ENCODE data around the gene COL6A5.
"Not testable (repeated sequence)": the region's sequence is repeated elsewhere in the genome, so short reads cannot be mapped to it uniquely, and the experiment has no call there.

COL6A5 gene

GRCh38 chr3:130408253-130408652, 62.8 kb downstream of the COL6A5 start:
- not testable (repeated sequence) for H3K9ac ChIP-seq (ENCODE audit: low read depth, low read length); H3K36me3 ChIP-seq (ENCODE audit: insufficient read depth, low read length); H3K4me1 ChIP-seq (ENCODE audit: insufficient read depth, low read length)
- H3K9me3 ChIP-seq (ENCODE audit: control insufficient read depth, insufficient read depth, low read length), result peaks cover 18% of the 10 kb centered on the region

GRCh38 chr3:130411320-130411719, 65.8 kb downstream of the COL6A5 start:
- Histone ChIP-seq H3K4me1 (ENCODE audit: insufficient read depth, low read length) (no peaks in the 10 kb centered on the region), H3K9me3 (ENCODE audit: control insufficient read depth, insufficient read depth, low read length) (peaks cover 18% of the 10 kb centered on the region), H3K9ac (ENCODE audit: low read depth, low read length) (no peak overlapping the region), H3K36me3 (ENCODE audit: insufficient read depth, low read length) (no peaks in the 10 kb centered on the region)

- Histone ChIP-seq H3K36me3 (ENCODE audit: insufficient read depth, low read length) (no peaks in the 10 kb centered on the region), H3K4me1 (ENCODE audit: insufficient read depth, low read length) (no peaks in the 10 kb centered on the region), H3K9ac (ENCODE audit: low read depth, low read length) (no peak overlapping the region), H3K9me3 (ENCODE audit: control insufficient read depth, insufficient read depth, low read length) (peaks cover 14% of the 10 kb centered on the region)
Measured at GRCh38 chr3:130412991-130413560, 67.6 kb downstream of the COL6A5 start.

- Histone ChIP-seq H3K4me1 (ENCODE audit: insufficient read depth, low read length) (no peaks in the 10 kb centered on the region), H3K9ac (ENCODE audit: low read depth, low read length) (no peak overlapping the region), H3K9me3 (ENCODE audit: control insufficient read depth, insufficient read depth, low read length) (peaks cover 2% of the 10 kb centered on the region), H3K36me3 (ENCODE audit: insufficient read depth, low read length) (no peaks in the 10 kb centered on the region)
Measured at GRCh38 chr3:130414457-130414856, 69.0 kb downstream of the COL6A5 start.

GRCh38 chr3:130420466-130420865, 75.0 kb downstream of the COL6A5 start:
- Histone ChIP-seq H3K4me1 (ENCODE audit: insufficient read depth, low read length) (no peaks in the 10 kb centered on the region), H3K9ac (ENCODE audit: low read depth, low read length) (no peak overlapping the region), H3K9me3 (ENCODE audit: control insufficient read depth, insufficient read depth, low read length) (no peaks in the 10 kb centered on the region; the same call in 1 of the 2 replicates), H3K36me3 (ENCODE audit: insufficient read depth, low read length) (no peaks in the 10 kb centered on the region)

- no peak overlapping the region for H3K9ac ChIP-seq (ENCODE audit: low read depth, low read length)
- no peaks in the 10 kb centered on the region for H3K36me3 ChIP-seq (ENCODE audit: insufficient read depth, low read length)
- no peaks in the 10 kb centered on the region for H3K4me1 ChIP-seq (ENCODE audit: insufficient read depth, low read length)
Measured at GRCh38 chr3:130423064-130423463, 77.6 kb downstream of the COL6A5 start.

GRCh38 chr3:130424837-130425236, 79.4 kb downstream of the COL6A5 start:
- Histone ChIP-seq H3K36me3 (ENCODE audit: insufficient read depth, low read length) (no peaks in the 10 kb centered on the region), H3K9me3 (ENCODE audit: control insufficient read depth, insufficient read depth, low read length) (no peaks in the 10 kb centered on the region), H3K4me1 (ENCODE audit: insufficient read depth, low read length) (no peaks in the 10 kb centered on the region), H3K9ac (ENCODE audit: low read depth, low read length) (no peak overlapping the region)

More at GRCh38 chr3:130423064-130423463, 77.6 kb downstream of the COL6A5 start:
- H3K9me3 ChIP-seq (ENCODE audit: control insufficient read depth, insufficient read depth, low read length), result no peaks in the 10 kb centered on the region; the same call in 1 of the 2 replicates

- no peak overlapping the region for H3K9ac ChIP-seq (ENCODE audit: low read depth, low read length)
- H3K36me3 ChIP-seq (ENCODE audit: insufficient read depth, low read length), result no peaks in the 10 kb centered on the region
- H3K9me3 ChIP-seq (ENCODE audit: control insufficient read depth, insufficient read depth, low read length), result no peaks in the 10 kb centered on the region
- H3K4me1 ChIP-seq (ENCODE audit: insufficient read depth, low read length), result no peaks in the 10 kb centered on the region
Measured at GRCh38 chr3:130425484-130425883, 80.0 kb downstream of the COL6A5 start.

- H3K9ac ChIP-seq (ENCODE audit: low read depth, low read length), result no peak overlapping the region
- H3K9me3 ChIP-seq (ENCODE audit: control insufficient read depth, insufficient read depth, low read length), result no peaks in the 10 kb centered on the region
- no peaks in the 10 kb centered on the region for H3K36me3 ChIP-seq (ENCODE audit: insufficient read depth, low read length)
- H3K4me1 ChIP-seq (ENCODE audit: insufficient read depth, low read length), result no peaks in the 10 kb centered on the region
Measured at GRCh38 chr3:130426206-130426605, 80.7 kb downstream of the COL6A5 start.

- no peaks in the 10 kb centered on the region for H3K36me3 ChIP-seq (ENCODE audit: insufficient read depth, low read length)
- no peak overlapping the region for H3K9ac ChIP-seq (ENCODE audit: low read depth, low read length)
- H3K4me1 ChIP-seq (ENCODE audit: insufficient read depth, low read length), result no peaks in the 10 kb centered on the region
- no peaks in the 10 kb centered on the region for H3K9me3 ChIP-seq (ENCODE audit: control insufficient read depth, insufficient read depth, low read length)
Measured at GRCh38 chr3:130428871-130429712, 83.6 kb downstream of the COL6A5 start.

- no peak overlapping the region for H3K9ac ChIP-seq (ENCODE audit: low read depth, low read length)
- H3K9me3 ChIP-seq (ENCODE audit: control insufficient read depth, insufficient read depth, low read length), result no peaks in the 10 kb centered on the region
- no peaks in the 10 kb centered on the region for H3K4me1 ChIP-seq (ENCODE audit: insufficient read depth, low read length)
- no peaks in the 10 kb centered on the region for H3K36me3 ChIP-seq (ENCODE audit: insufficient read depth, low read length)
Measured at GRCh38 chr3:130429713-130430023, 84.2 kb downstream of the COL6A5 start.

- H3K9me3 ChIP-seq (ENCODE audit: control insufficient read depth, insufficient read depth, low read length), result no peaks in the 10 kb centered on the region
- no peak overlapping the region for H3K9ac ChIP-seq (ENCODE audit: low read depth, low read length)
- H3K36me3 ChIP-seq (ENCODE audit: insufficient read depth, low read length), result no peaks in the 10 kb centered on the region
- H3K4me1 ChIP-seq (ENCODE audit: insufficient read depth, low read length), result no peaks in the 10 kb centered on the region
Measured at GRCh38 chr3:130430266-130430665, 84.8 kb downstream of the COL6A5 start.

- H3K9ac ChIP-seq (ENCODE audit: low read depth, low read length), result not testable (repeated sequence)
Measured at GRCh38 chr3:130432086-130432485, 86.6 kb downstream of the COL6A5 start.

GRCh38 chr3:130433306-130433705, 87.8 kb downstream of the COL6A5 start:
- no peaks in the 10 kb centered on the region for H3K9me3 ChIP-seq (ENCODE audit: control insufficient read depth, insufficient read depth, low read length)
- no peaks in the 10 kb centered on the region for H3K4me1 ChIP-seq (ENCODE audit: insufficient read depth, low read length)
- H3K9ac ChIP-seq (ENCODE audit: low read depth, low read length), result no peak overlapping the region
- H3K36me3 ChIP-seq (ENCODE audit: insufficient read depth, low read length), result no peaks in the 10 kb centered on the region

More at GRCh38 chr3:130432086-130432485, 86.6 kb downstream of the COL6A5 start:
- H3K36me3 ChIP-seq (ENCODE audit: insufficient read depth, low read length); H3K4me1 ChIP-seq (ENCODE audit: insufficient read depth, low read length); H3K9me3 ChIP-seq (ENCODE audit: control insufficient read depth, insufficient read depth, low read length): not testable (repeated sequence)

- Histone ChIP-seq H3K9ac (ENCODE audit: low read depth, low read length) (no peak overlapping the region), H3K4me1 (ENCODE audit: insufficient read depth, low read length) (no peaks in the 10 kb centered on the region)
Measured at GRCh38 chr3:130442284-130442683, 96.8 kb downstream of the COL6A5 start.

More at GRCh38 chr3:130442284-130442683, 96.8 kb downstream of the COL6A5 start:
- Histone ChIP-seq H3K36me3 (ENCODE audit: insufficient read depth, low read length) (no peaks in the 10 kb centered on the region), H3K9me3 (ENCODE audit: control insufficient read depth, insufficient read depth, low read length) (no peaks in the 10 kb centered on the region; the same call in 1 of the 2 replicates)
